HG03045 (cell line): ENCODE data around the gene KATNAL1.
"Not testable (repeated sequence)": the region's sequence is repeated elsewhere in the genome, so short reads cannot be mapped to it uniquely, and the experiment has no call there.

Source experiments
- ATAC-seq: cut with Tn5 transposase; IDR thresholded peaks from one replicate; pipeline ENCODE4 v1.9.1; 2021; ENCODE audit warnings: mild to moderate bottlenecking, moderate library complexity; ENCODE audit not compliant: unreplicated experiment

KATNAL1 gene

GRCh38 chr13:30224732-30225131 lies 82.6 kb downstream of the KATNAL1 start:
- ATAC-seq: no peak

GRCh38 chr13:30222254-30222653 lies 85.1 kb downstream of the KATNAL1 start:
- no peak for ATAC-seq

GRCh38 chr13:30216111-30216510 lies 91.2 kb downstream of the KATNAL1 start:
- no peak for ATAC-seq

- ATAC-seq: no peak
Observed at GRCh38 chr13:30212256-30212655, 95.1 kb downstream of the KATNAL1 start.

- no peak for ATAC-seq
Observed at GRCh38 chr13:30211745-30212144, 95.6 kb downstream of the KATNAL1 start.

- ATAC-seq: peak; percentile 61
Observed at GRCh38 chr13:30204564-30204963, 102.8 kb downstream of the KATNAL1 start.

- ATAC-seq: no peak
Observed at GRCh38 chr13:30196025-30196424, 111.3 kb downstream of the KATNAL1 start.

- no peak for ATAC-seq
Observed at GRCh38 chr13:30194906-30195305, 112.4 kb downstream of the KATNAL1 start.

- no peak for ATAC-seq
Observed at GRCh38 chr13:30193279-30194234, 113.8 kb downstream of the KATNAL1 start.

GRCh38 chr13:30192320-30193093 lies 114.8 kb downstream of the KATNAL1 start:
- ATAC-seq: no peak

- no peak for ATAC-seq
Observed at GRCh38 chr13:30191491-30192100, 115.8 kb downstream of the KATNAL1 start.

GRCh38 chr13:30186634-30187415 lies 120.5 kb downstream of the KATNAL1 start:
- no peak for ATAC-seq

GRCh38 chr13:30181888-30182651 lies 125.3 kb downstream of the KATNAL1 start:
- ATAC-seq: no peak

- no peak for ATAC-seq
Observed at GRCh38 chr13:30179597-30180276, 127.6 kb downstream of the KATNAL1 start.

GRCh38 chr13:30178976-30179375 lies 128.4 kb downstream of the KATNAL1 start:
- no peak for ATAC-seq

GRCh38 chr13:30175166-30175565 lies 132.2 kb downstream of the KATNAL1 start:
- ATAC-seq: no peak

GRCh38 chr13:30174250-30174649 lies 133.1 kb downstream of the KATNAL1 start:
- not testable (repeated sequence) for ATAC-seq

- ATAC-seq: no peak
Observed at GRCh38 chr13:30173303-30173610, 134.1 kb downstream of the KATNAL1 start.

GRCh38 chr13:30172593-30173302 lies 134.6 kb downstream of the KATNAL1 start:
- ATAC-seq: no peak
